Mesendoderm (in vitro differentiated cells): ENCODE results near the gene CASZ1.

Experiments used
- DNase-seq: peaks from one replicate; pipeline ENCODE4 v3.0.0; 2013
- H2AK5ac ChIP-seq: 2 replicates; pipeline ENCODE4 v1.6.1; 2013; ENCODE audit warnings: low read length, inconsistent platforms
- H2BK120ac ChIP-seq: 2 replicates; pipeline ENCODE4 v1.6.1; 2013; ENCODE audit warnings: low read depth, mild to moderate bottlenecking, low read length, moderate library complexity, mixed read lengths
- H2BK15ac ChIP-seq: replicated peaks from 2 replicates; pipeline ENCODE4 v1.6.1; 2013; ENCODE audit warnings: low read depth, mild to moderate bottlenecking, moderate library complexity
- H2BK5ac ChIP-seq: 2 replicates; pipeline ENCODE4 v1.6.1; 2013; ENCODE audit warnings: low read length, inconsistent platforms
- H3K18ac ChIP-seq: 2 replicates; pipeline ENCODE4 v1.6.1; 2013; ENCODE audit warnings: mild to moderate bottlenecking, low read length, mixed read lengths
- H3K23ac ChIP-seq: one replicate; pipeline ENCODE4 v1.6.1; 2013; ENCODE audit warnings: low read length
- H3K27ac ChIP-seq: 2 replicates; pipeline ENCODE4 v1.5.1; 2013; ENCODE audit warnings: low read depth, mild to moderate bottlenecking, inconsistent platforms, low read length, moderate library complexity
- H3K27me3 ChIP-seq: 2 replicates; pipeline ENCODE4 v1.6.1; 2013; ENCODE audit warnings: low read length, control low read depth, mild to moderate bottlenecking, inconsistent platforms; ENCODE audit not compliant: insufficient read depth, poor library complexity
- H3K36me3 ChIP-seq: 2 replicates; pipeline ENCODE4 v1.6.1; 2013; ENCODE audit warnings: low read length, inconsistent platforms; ENCODE audit not compliant: control insufficient read depth, insufficient read depth
- H3K4ac ChIP-seq: one replicate; pipeline ENCODE4 v1.6.1; 2013; ENCODE audit warnings: low read depth, mild to moderate bottlenecking, low read length, moderate library complexity
- H3K4me1 ChIP-seq: 2 replicates; pipeline ENCODE4 v1.6.1; 2013; ENCODE audit warnings: low read depth, low read length, inconsistent platforms; ENCODE audit not compliant: control insufficient read depth
- H3K4me2 ChIP-seq: 2 replicates; pipeline ENCODE4 v1.6.1; 2013; ENCODE audit warnings: low read length
- H3K4me3 ChIP-seq: 2 replicates; pipeline ENCODE4 v1.5.1; 2013; ENCODE audit warnings: mild to moderate bottlenecking, low read length
- H3K56ac ChIP-seq: one replicate; pipeline ENCODE4 v1.6.1; 2013; ENCODE audit warnings: low read length
- H3K79me1 ChIP-seq: 2 replicates; pipeline ENCODE4 v1.6.1; 2013; ENCODE audit warnings: low read length, inconsistent platforms
- H3K79me2 ChIP-seq: 2 replicates; pipeline ENCODE4 v1.6.1; 2013; ENCODE audit warnings: mild to moderate bottlenecking, low read length; ENCODE audit not compliant: control insufficient read depth, insufficient read depth
- H3K9ac ChIP-seq: 2 replicates; pipeline ENCODE4 v1.6.1; 2013; ENCODE audit warnings: low read length, inconsistent platforms
- H4K5ac ChIP-seq: one replicate; pipeline ENCODE4 v1.6.1; 2013; ENCODE audit warnings: low read length
- H4K8ac ChIP-seq: one replicate; pipeline ENCODE4 v1.6.1; 2013; ENCODE audit warnings: low read depth, mild to moderate bottlenecking, control low read depth, low read length, moderate library complexity
- WGBS: extraction: QIAGEN DNeasy Blood & Tissue Kit; methylation state at CpG from one replicate; pipeline ENCODE4 v1.1.7; 2013; ENCODE audit warnings: low lambda C conversion rate, missing lambda C conversion rate; ENCODE audit not compliant: insufficient coverage; ENCODE audit errors: extremely low coverage; 5-methylcytosine and 5-hydroxymethylcytosine counted together

CASZ1 gene

DNA sequence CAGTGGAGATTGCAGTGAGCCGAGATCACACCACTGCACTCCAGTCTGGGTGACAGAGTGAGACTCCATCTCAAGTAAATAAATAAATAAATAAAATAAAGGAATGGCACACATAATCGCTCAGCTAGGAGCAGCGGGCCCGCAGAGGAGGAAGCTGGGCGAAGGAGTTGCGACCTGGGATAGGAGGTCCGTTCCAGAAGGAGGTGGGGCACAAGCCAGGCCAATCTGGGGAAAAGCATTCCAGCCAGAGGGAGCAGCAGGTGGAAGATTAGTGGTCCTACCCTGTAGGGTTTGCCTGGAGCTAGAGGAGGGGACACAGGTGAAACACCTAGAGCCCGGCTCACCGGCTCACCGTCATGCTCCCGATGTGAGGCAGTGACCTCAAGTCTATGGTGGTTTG, 40.3 kb upstream of the CASZ1 start:
- WGBS = no CpG with 5 or more reads among the region's 11 CpGs

GRCh38 chr1:10835822-10836421, 39.5 kb upstream of the CASZ1 start:
- H3K4me1 ChIP-seq = no peaks in the 10 kb centered on the region
- no peak overlapping the region for H2AK5ac ChIP-seq
- WGBS = no CpG with 5 or more reads among the region's 31 CpGs
- no peak overlapping the region for H3K23ac ChIP-seq
- no peak overlapping the region for H4K8ac ChIP-seq
- H3K18ac ChIP-seq = no peak overlapping the region
- no peak overlapping the region for H2BK120ac ChIP-seq
- H3K79me1 ChIP-seq = no peaks in the 10 kb centered on the region
- H3K4ac ChIP-seq = no peak overlapping the region
- H3K9ac ChIP-seq = no peak overlapping the region
- peak overlapping the region; percentile 17 for H3K56ac ChIP-seq
- no peaks in the 10 kb centered on the region for H3K36me3 ChIP-seq
- no peaks in the 10 kb centered on the region for H3K27me3 ChIP-seq
- H3K79me2 ChIP-seq = no peaks in the 10 kb centered on the region
- no peak overlapping the region for H2BK5ac ChIP-seq
- peak; percentile 96 for DNase-seq
- no peak overlapping the region for H3K27ac ChIP-seq
- peak overlapping the region; percentile 25 for H3K4me2 ChIP-seq
- no peak overlapping the region for H3K4me3 ChIP-seq
- H2BK15ac ChIP-seq = no peak overlapping the region
- H4K5ac ChIP-seq = no peak overlapping the region

More for the DNA sequence above, 40.3 kb upstream of the CASZ1 start:
- Histone ChIP-seq H3K79me2 (no peaks in the 10 kb centered on the region), H3K4me1 (no peaks in the 10 kb centered on the region), H3K4ac (no peak overlapping the region), H4K8ac (no peak overlapping the region), H3K36me3 (no peaks in the 10 kb centered on the region), H2BK5ac (no peak overlapping the region), H2AK5ac (no peak overlapping the region), H2BK15ac (no peak overlapping the region), H3K56ac (no peak overlapping the region), H3K27me3 (no peaks in the 10 kb centered on the region), H4K5ac (no peak overlapping the region), H3K23ac (no peak overlapping the region), H3K18ac (no peak overlapping the region), H3K27ac (no peak overlapping the region), H3K4me3 (no peak overlapping the region), H3K4me2 (no peak overlapping the region), H2BK120ac (no peak overlapping the region), H3K79me1 (no peaks in the 10 kb centered on the region), H3K9ac (no peak overlapping the region)
- DNase-seq = no peak

- Histone ChIP-seq H3K79me2 (no peaks in the 10 kb centered on the region), H3K36me3 (no peaks in the 10 kb centered on the region), H3K4me1 (no peaks in the 10 kb centered on the region), H3K4me3 (no peak overlapping the region), H2AK5ac (no peak overlapping the region), H2BK15ac (no peak overlapping the region), H3K79me1 (no peaks in the 10 kb centered on the region), H3K4me2 (peak overlapping the region; percentile 25), H3K27me3 (no peaks in the 10 kb centered on the region), H2BK5ac (no peak overlapping the region), H2BK120ac (no peak overlapping the region), H3K27ac (no peak overlapping the region), H4K5ac (no peak overlapping the region), H3K56ac (no peak overlapping the region), H3K23ac (no peak overlapping the region), H4K8ac (no peak overlapping the region), H3K4ac (no peak overlapping the region), H3K18ac (no peak overlapping the region), H3K9ac (no peak overlapping the region)
- DNase-seq = no peak
- no CpG with 5 or more reads among the region's 12 CpGs for WGBS
Measured at GRCh38 chr1:10835421-10835820, 39.0 kb upstream of the CASZ1 start.

DNA sequence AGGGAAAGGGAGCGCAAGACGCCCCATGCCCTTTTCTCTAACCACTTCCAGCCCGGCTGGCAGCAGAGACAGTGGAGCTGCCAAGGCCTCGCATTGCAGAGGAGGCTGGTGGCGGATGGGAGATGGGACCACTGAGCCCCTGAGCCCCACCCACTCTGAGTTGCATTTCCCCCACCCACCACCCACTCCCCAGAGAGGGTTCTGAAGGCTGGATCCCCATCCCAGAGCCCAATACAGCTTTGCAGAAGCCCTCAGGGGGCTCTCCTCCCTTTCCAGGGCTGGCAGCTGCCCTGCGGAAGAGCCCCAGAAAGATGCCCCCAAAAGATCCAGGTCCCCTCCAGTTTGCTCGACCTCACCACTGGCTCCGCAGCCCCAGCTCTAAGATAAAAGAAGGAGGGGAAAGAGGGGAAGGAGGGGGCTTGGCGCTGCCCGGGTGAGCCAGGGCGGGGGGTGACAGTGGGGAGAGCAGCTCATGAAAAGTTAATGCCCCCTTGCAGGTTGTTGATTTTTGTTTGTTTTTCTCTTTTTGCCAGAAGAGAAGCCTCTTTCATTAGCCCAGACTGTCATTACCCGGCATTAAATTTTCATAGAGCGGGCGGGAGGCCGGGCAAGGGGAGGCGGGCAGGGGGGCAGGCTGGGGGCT, 38.4 kb upstream of the CASZ1 start:
- Histone ChIP-seq H3K27ac (no peak overlapping the region), H3K4me1 (no peaks in the 10 kb centered on the region), H3K4ac (no peak overlapping the region), H4K8ac (no peak overlapping the region), H2BK5ac (no peak overlapping the region), H3K79me2 (no peaks in the 10 kb centered on the region), H3K36me3 (no peaks in the 10 kb centered on the region), H3K18ac (no peak overlapping the region), H2BK15ac (no peak overlapping the region), H3K9ac (no peak overlapping the region), H3K27me3 (no peaks in the 10 kb centered on the region), H3K4me3 (no peak overlapping the region), H2BK120ac (no peak overlapping the region), H3K56ac (peak overlapping the region; percentile 15), H3K79me1 (no peaks in the 10 kb centered on the region), H2AK5ac (no peak overlapping the region), H3K23ac (no peak overlapping the region), H3K4me2 (no peak overlapping the region), H4K5ac (no peak overlapping the region)
- no peak for DNase-seq
- WGBS = no CpG with 5 or more reads among the region's 16 CpGs

GRCh38 chr1:10833630-10834557, 37.4 kb upstream of the CASZ1 start:
- H3K56ac ChIP-seq = no peak overlapping the region
- no peak overlapping the region for H3K18ac ChIP-seq
- H2BK120ac ChIP-seq = no peak overlapping the region
- H2BK5ac ChIP-seq = no peak overlapping the region
- no peak overlapping the region for H3K9ac ChIP-seq
- no peak overlapping the region for H2AK5ac ChIP-seq
- no peak overlapping the region for H3K23ac ChIP-seq
- no peaks in the 10 kb centered on the region for H3K36me3 ChIP-seq
- no CpG with 5 or more reads among the region's 9 CpGs for WGBS
- no peaks in the 10 kb centered on the region for H3K79me2 ChIP-seq
- H2BK15ac ChIP-seq = no peak overlapping the region
- H3K79me1 ChIP-seq = no peaks in the 10 kb centered on the region
- H3K4me3 ChIP-seq = no peak overlapping the region
- no peak overlapping the region for H4K8ac ChIP-seq
- no peaks in the 10 kb centered on the region for H3K4me1 ChIP-seq
- DNase-seq = peak; percentile 40
- no peak overlapping the region for H4K5ac ChIP-seq
- H3K27me3 ChIP-seq = no peaks in the 10 kb centered on the region
- H3K4me2 ChIP-seq = no peak overlapping the region
- H3K27ac ChIP-seq = no peak overlapping the region
- H3K4ac ChIP-seq = no peak overlapping the region
